Esophagus (tissue), 2 donors: ENCODE results near the gene PRLR. TPM values are rescaled to one million over a fixed set of nuclear protein-coding genes. Genes with fewer than 3 reads are reported as not detected.
"Not testable (repeated sequence)": the region's sequence is repeated elsewhere in the genome, so short reads cannot be mapped to it uniquely, and the experiment has no call there.

Source experiments
- H3K27ac ChIP-seq, 2 donors: one replicate each; pipeline ENCODE4 v1.5.1; 2013; ENCODE audit warnings: low read depth in 2 of 2, mild to moderate bottlenecking in 2 of 2, inconsistent platforms in 1 of 2, low read length in 1 of 2, moderate library complexity in 1 of 2
- H3K27me3 ChIP-seq, 2 donors: one replicate each; pipeline ENCODE4 v1.6.1; 2013; ENCODE audit warnings: low read length in 2 of 2, control low read depth in 1 of 2, mild to moderate bottlenecking in 1 of 2; ENCODE audit not compliant: insufficient read depth in 2 of 2, control insufficient read depth in 1 of 2
- H3K36me3 ChIP-seq, 2 donors: one replicate each; pipeline ENCODE4 v1.6.1; 2013; ENCODE audit warnings: low read length in 1 of 2; ENCODE audit not compliant: control insufficient read depth in 2 of 2, insufficient read depth in 2 of 2
- H3K4me1 ChIP-seq, 2 donors: one replicate each; pipeline ENCODE4 v1.6.1; 2013; ENCODE audit warnings: low read length in 1 of 2; ENCODE audit not compliant: control insufficient read depth in 2 of 2, insufficient read depth in 2 of 2
- H3K4me3 ChIP-seq, 2 donors: one replicate each; pipeline ENCODE4 v1.5.1; 2013; ENCODE audit warnings: low read length in 2 of 2, mild to moderate bottlenecking in 2 of 2, low read depth in 1 of 2, moderate library complexity in 1 of 2
- H3K9me3 ChIP-seq, 2 donors: one replicate each; pipeline ENCODE4 v1.6.1; 2013; ENCODE audit warnings: mild to moderate bottlenecking in 2 of 2, low read depth in 1 of 2, low read length in 1 of 2, moderate library complexity in 1 of 2; ENCODE audit not compliant: control insufficient read depth in 2 of 2, insufficient read depth in 1 of 2
- WGBS, 2 donors: extraction: QIAGEN DNeasy Blood & Tissue Kit; methylation state at CpG; one replicate each; pipeline ENCODE4 v1.1.7; 2013; 5-methylcytosine and 5-hydroxymethylcytosine counted together
- polyA plus RNA-seq, 2 donors: library from polyadenylated mRNA; stranded (reverse); fragments of 200-250 nt; gene quantifications; one replicate each; pipeline ENCODE4 v1.2.3, GENCODE V29; 2013
- donor health status: healthy with polysubstance abuse.
- donor health status: Bipolar disorder and iron deficiency.

Gene PRLR
- polyA plus RNA-seq, 2 donors = 0.20 to 0.45 TPM

DNA sequence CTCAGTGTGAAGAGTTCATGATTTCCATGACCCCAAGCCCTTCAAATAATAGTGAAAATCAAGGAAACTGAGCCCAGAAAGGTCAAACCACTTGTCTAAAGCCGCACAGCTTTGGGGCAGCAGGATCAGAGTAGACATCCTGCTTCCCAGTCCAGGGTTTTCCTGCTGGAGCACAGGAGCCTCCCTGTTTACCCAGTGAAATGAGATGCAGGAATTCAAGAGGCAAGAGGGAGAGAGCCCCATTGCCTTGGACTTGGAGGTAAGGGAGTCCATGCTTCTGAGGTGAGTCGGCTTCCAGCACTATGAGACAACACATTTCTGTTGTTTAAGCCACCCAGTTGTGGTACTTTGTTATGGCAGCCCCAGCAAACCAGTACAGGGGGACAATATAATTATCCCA, 40.5 kb downstream of the PRLR start:
- not testable (repeated sequence) for H3K4me1 ChIP-seq
- 91 to 96% methylated on average over 2 of the region's 2 CpGs for WGBS, 2 donors

DNA sequence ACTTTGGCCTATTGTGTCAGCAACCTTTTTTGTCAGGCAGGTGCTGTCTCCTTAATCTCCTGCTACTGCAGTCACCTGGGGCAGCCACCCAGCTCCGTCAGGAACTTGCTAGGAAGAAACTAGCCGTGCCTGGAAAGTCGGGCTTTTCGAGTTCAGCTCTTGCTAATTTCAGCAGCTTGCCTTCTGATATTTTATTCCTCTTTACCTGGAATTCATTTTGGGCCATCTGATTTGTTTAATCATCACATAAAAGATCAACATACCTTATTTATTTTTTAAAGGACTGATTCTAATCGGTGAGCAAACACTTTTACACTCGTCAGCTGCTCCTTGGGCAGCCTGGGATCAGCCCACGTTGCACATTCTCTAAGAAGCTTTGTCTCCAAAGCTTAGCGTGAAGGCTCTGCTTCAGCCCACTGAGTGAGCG, 42.2 kb downstream of the PRLR start:
- 48 to 64% methylated on average over 9 of the region's 9 CpGs for WGBS, 2 donors

More for the DNA sequence above, 40.5 kb downstream of the PRLR start:
- not testable (repeated sequence) for H3K27ac ChIP-seq, H3K27me3 ChIP-seq, H3K4me3 ChIP-seq, H3K9me3 ChIP-seq, H3K36me3 ChIP-seq

DNA sequence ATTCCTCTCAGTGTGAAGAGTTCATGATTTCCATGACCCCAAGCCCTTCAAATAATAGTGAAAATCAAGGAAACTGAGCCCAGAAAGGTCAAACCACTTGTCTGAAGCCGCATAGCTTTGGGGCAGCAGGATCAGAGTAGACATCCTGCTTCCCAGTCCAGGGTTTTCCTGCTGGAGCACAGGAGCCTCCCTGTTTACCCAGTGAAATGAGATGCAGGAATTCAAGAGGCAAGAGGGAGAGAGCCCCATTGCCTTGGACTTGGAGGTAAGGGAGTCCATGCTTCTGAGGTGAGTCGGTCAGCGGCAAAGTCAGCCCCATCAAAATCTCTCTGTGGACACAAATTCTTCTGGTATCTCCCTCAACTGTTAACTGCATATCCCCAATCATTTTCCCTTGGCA, 42.7 kb downstream of the PRLR start:
- not testable (repeated sequence) for H3K4me3 ChIP-seq, H3K27ac ChIP-seq, H3K27me3 ChIP-seq, H3K4me1 ChIP-seq, H3K36me3 ChIP-seq, H3K9me3 ChIP-seq
- WGBS, 2 donors = 76 to 92% methylated on average over 3 of the region's 3 CpGs

More for the DNA sequence above, 42.2 kb downstream of the PRLR start:
- Histone ChIP-seq H3K27me3 (no peaks in the 10 kb centered on the region), H3K36me3 (no peaks in the 10 kb centered on the region), H3K27ac (no peak overlapping the region), H3K4me1 (no peaks in the 10 kb centered on the region), H3K9me3 (no peaks in the 10 kb centered on the region), H3K4me3 (no peak overlapping the region)

DNA sequence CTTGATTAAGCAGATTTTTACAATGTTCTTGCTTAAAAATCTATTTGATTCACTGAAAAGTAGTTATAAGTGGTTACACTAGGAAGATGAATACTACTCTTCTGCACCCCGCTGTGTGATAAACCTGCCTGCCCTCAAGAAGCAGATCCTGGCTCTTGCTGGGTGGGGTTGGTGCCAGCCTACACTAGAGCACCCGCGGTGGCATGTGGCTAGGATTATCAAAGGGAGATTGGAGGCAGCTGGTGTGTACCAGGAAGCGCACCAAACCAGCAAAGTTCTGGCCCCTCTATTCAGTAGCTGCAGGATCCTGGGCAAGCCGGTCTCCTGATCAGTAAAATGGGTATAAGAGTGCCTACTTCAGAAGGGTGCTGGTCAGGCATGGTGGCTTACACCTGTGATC, 43.5 kb downstream of the PRLR start:
- no peaks in the 10 kb centered on the region for H3K9me3 ChIP-seq
- no peaks in the 10 kb centered on the region for H3K27me3 ChIP-seq
- peaks cover 0 to 2% of the 10 kb centered on the region in 2 donors for H3K4me1 ChIP-seq
- 83 to 95% methylated on average over 5 of the region's 5 CpGs for WGBS, 2 donors
- H3K36me3 ChIP-seq = no peaks in the 10 kb centered on the region
- no peak overlapping the region for H3K4me3 ChIP-seq
- H3K27ac ChIP-seq = no peak overlapping the region

DNA sequence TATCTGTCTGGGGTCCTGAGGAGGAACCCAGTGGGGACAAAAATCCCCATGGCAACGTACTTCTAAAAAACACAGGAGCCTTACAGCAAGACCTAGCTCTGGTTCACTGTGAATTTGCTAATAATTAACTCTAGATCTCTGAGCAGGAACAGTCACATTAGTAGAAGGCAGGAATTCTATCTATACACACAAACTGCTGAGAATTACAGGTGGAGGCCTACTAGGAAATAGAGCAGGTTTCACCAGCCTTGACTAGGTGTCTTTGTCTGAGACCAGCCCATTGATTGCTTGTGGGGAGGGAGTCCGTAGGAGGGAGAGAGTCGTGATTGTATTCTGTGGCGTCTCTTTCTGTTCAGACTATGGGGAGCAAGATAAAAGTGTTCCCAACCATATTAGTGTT, 44.8 kb downstream of the PRLR start:
- WGBS, 2 donors = 68 to 92% methylated on average over 4 of the region's 4 CpGs
- Histone ChIP-seq H3K9me3 (no peaks in the 10 kb centered on the region), H3K27ac (no peak overlapping the region), H3K27me3 (no peaks in the 10 kb centered on the region), H3K36me3 (no peaks in the 10 kb centered on the region), H3K4me3 (no peak overlapping the region), H3K4me1 (peaks cover 0 to 2% of the 10 kb centered on the region in 2 donors)

DNA sequence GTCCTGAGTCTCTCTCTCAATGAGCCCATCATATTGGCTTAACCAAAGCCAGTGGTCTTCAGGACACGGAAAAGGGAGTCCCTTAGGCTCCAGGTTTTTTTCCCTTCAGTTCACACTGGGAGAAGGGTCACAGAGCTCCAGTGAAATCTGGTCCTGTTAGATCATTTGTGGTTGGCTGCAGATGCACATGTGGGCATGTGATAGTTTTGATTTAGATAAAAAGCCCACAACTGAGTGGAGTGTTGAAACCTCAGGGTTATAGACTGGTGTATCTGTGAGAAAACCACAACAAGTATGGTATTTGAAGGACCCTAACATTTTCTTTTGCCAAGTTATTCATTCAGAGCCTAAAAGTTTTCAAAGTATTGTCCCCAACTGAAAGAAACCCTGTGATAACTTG, 46.7 kb downstream of the PRLR start:
- Histone ChIP-seq H3K27ac (no peak overlapping the region), H3K9me3 (no peaks in the 10 kb centered on the region), H3K36me3 (no peaks in the 10 kb centered on the region), H3K4me3 (no peak overlapping the region), H3K27me3 (no peaks in the 10 kb centered on the region), H3K4me1 (peaks cover 0 to 2% of the 10 kb centered on the region in 2 donors)
- 99 to 100% methylated on average over 1 of the region's 1 CpG for WGBS, 2 donors

DNA sequence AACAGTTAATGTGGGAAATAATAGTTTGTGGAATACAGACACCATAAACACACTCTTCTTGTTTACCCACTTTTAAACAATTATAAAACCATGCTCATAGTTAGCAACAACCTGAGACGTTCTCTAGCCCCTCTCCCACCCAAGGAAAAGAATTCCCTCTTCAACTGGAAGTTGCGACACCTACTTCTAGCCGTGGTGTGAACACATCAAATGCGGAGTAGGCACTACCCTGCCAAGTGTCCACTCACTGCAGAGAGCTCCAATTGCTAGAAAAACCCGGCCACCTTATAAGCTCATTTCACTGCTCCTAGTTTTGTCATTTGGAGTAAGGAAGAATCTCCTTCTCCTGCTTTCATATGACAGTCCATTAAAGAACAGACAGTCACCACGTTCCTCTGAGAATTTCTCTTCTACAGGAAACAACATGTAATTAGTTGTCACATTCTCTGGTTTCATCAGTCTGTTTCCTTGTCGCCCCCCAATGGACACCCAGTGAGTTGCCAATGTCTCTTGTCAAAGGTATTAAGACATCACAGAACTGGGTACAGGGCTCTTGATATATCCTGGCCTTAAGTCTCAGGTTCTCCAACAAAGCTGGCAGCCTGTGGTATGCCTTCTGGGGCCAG, 47.3 kb downstream of the PRLR start:
- 47 to 53% methylated on average over 7 of the region's 7 CpGs for WGBS, 2 donors
- H3K4me3 ChIP-seq = no peak overlapping the region
- no peaks in the 10 kb centered on the region for H3K9me3 ChIP-seq
- no peaks in the 10 kb centered on the region for H3K36me3 ChIP-seq
- H3K4me1 ChIP-seq = peaks cover 0 to 2% of the 10 kb centered on the region in 2 donors
- no peaks in the 10 kb centered on the region for H3K27me3 ChIP-seq
- H3K27ac ChIP-seq = no peak overlapping the region

DNA sequence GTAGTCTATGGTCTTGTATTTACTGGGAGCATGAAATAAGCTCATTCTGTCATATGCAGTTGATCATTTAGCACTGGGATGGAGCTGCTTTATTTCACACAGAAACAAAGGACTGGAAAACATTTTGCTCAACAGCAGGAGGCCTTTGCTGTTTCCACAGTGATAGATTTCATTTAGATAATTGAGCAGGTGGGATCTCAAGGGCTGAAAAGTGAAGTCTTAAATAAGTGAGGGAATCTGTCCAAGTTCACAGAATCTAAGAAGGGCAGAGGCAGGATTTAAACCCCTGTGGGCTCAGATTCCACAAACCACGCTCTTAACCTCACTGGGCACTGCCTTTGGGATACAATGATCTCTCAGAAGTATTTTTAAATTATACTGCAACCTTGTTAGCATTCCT, 47.8 kb downstream of the PRLR start:
- Histone ChIP-seq H3K4me3 (no peak overlapping the region), H3K4me1 (peaks cover 0 to 2% of the 10 kb centered on the region in 2 donors), H3K27me3 (no peaks in the 10 kb centered on the region), H3K9me3 (no peaks in the 10 kb centered on the region), H3K36me3 (no peaks in the 10 kb centered on the region), H3K27ac (no peak overlapping the region)
- WGBS, 2 donors = 89 to 92% methylated on average over 1 of the region's 1 CpG

DNA sequence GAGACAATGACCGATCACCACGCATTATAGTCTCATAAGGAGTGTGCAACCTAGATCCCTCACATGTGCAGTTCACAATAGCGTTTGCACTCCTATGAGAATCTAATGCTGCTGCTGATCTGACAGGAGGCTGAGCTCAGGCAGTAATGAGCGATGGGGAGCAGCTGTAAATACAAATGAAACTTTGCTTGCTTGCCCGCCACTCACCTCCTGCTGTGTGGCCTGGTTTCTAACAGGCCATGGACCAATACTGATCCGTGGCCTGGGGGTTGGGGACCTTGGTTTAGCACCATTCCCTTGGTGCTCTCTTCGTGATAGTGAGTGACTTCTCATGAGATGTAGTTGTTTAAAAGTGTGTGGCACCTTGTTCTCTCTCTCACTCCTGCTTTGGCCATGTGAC, 50.2 kb downstream of the PRLR start:
- Histone ChIP-seq H3K4me1 (peaks cover 0 to 2% of the 10 kb centered on the region in 2 donors), H3K27ac (no peak overlapping the region), H3K27me3 (no peaks in the 10 kb centered on the region), H3K4me3 (no peak overlapping the region), H3K9me3 (no peaks in the 10 kb centered on the region), H3K36me3 (no peaks in the 10 kb centered on the region)
- WGBS, 2 donors = 92 to 93% methylated on average over 7 of the region's 7 CpGs

DNA sequence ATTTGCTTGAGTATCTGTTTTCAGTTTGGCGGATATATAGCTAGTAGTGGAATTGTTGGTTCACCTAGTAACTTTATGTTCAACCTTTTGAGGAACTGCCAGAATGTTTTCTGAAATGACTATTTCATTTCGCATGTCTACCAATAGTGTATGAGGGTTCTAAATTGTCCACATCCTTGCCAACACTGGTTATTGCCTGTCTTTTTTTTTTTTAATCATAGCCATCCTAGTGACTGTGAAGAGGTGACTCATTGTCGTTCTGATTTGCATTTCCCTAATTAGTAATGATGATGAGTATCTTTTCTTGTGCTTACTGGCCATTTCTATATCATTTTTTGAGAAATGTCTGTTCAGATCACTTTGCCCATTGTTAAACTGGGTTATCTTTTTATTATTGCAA, 52.5 kb downstream of the PRLR start:
- Histone ChIP-seq H3K36me3 (no peaks in the 10 kb centered on the region), H3K9me3 (no peaks in the 10 kb centered on the region), H3K4me3 (no peak overlapping the region), H3K27me3 (no peaks in the 10 kb centered on the region), H3K27ac (no peak overlapping the region), H3K4me1 (no peaks in the 10 kb centered on the region)
- 86 to 88% methylated on average over 3 of the region's 3 CpGs for WGBS, 2 donors
